GM23248 (cell line): Measurements from ENCODE around the gene ELAC2.

Experiments used
- EZH2 ChIP-seq: fragments of 200-600 bp; sonication (generic); IDR thresholded peaks from 2 replicates; pipeline ENCODE4 v1.6.1; 2018; ENCODE audit warnings: antibody characterized with exemption, mild to moderate bottlenecking; ENCODE audit not compliant: insufficient read depth, poor library complexity, severe bottlenecking
- EZH2phosphoT487 ChIP-seq: fragments of 200-600 bp; sonication (generic); IDR thresholded peaks from 2 replicates; pipeline ENCODE4 v1.6.1; 2018; ENCODE audit warnings: antibody characterized with exemption, moderate library complexity, mild to moderate bottlenecking, low read depth; ENCODE audit not compliant: insufficient read depth

DNA sequence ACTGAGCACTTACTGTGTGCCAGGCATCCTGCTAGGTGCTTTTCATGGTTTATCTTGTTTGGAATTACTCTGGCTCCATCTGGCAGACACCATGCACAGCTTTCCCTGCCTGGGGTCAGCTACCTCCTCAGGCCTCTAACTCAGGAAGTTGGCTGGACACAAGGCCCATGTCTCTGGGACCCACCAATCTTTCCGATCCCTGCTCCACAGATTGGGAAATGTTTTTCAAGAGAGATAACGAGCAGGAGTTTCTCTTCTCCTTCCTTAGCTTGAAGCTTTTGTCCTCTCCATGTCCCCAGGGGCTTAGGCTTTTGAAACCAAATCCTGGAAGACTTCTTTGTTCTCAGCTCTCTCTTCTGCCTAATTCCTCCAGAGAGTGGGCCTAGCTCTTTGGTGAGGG lies 11.5 kb upstream of the ELAC2 start:
- TF ChIP-seq EZH2 (no peak), EZH2phosphoT487 (no peak)
